Caco-2 (cell line): ENCODE results near the gene C3orf22. TPM values are rescaled to one million over a fixed set of nuclear protein-coding genes. Genes with fewer than 3 reads are reported as not detected.

Experiments used
- BruUV-seq: library from RNA; stranded (reverse); fragments of 400-500 nt; replicated peaks from 2 replicates; lab custom pipeline; 2021; lab: Mats Ljungman, UMichigan
- CTCF ChIA-PET: fragments of 300-600 bp; sonication (Branson Sonifier 250); formaldehyde crosslinking; loops from one replicate; lab custom pipeline; 2022; ENCODE audit warnings: antibody characterized with exemption; lab: Charles Lee
- POLR2A ChIA-PET: fragments of 300-600 bp; sonication (Branson Sonifier 250); formaldehyde crosslinking; loops from one replicate; lab custom pipeline; 2022; ENCODE audit warnings: antibody characterized with exemption; lab: Charles Lee
- DNase-seq, 2 experiments: peaks; one replicate each; pipeline versions ENCODE4 v3.0.0 to v3.0.0-alpha.2; 2020 to 2022
- H3K27me3 ChIP-seq: replicated peaks from 2 replicates; pipeline ENCODE4 v1.6.0; 2011; ENCODE audit warnings: low read length; ENCODE audit not compliant: control insufficient read depth, insufficient read depth
- H3K36me3 ChIP-seq: 2 replicates; pipeline ENCODE4 v1.5.1; 2011; ENCODE audit warnings: low read length; ENCODE audit not compliant: control insufficient read depth, insufficient read depth
- H3K4me1 ChIP-seq: fragments of 250-450 bp; sonication (Bioruptor Pico); 2 replicates; pipeline ENCODE4 v1.5.1; 2020; ENCODE audit warnings: mild to moderate bottlenecking
- H3K4me3 ChIP-seq: 2 replicates; pipeline ENCODE4 v1.5.1; 2011; ENCODE audit warnings: low read depth, mild to moderate bottlenecking, control low read depth, low read length
- H3K9me3 ChIP-seq: fragments of 250-450 bp; sonication (Bioruptor Pico); 2 replicates; pipeline ENCODE4 v1.5.1; 2020; ENCODE audit warnings: mild to moderate bottlenecking, moderate library complexity
- H3K27ac Mint-ChIP-seq: one replicate; pipeline ENCODE4 v1.8.0; 2022; ENCODE audit warnings: mixed read lengths; ENCODE audit not compliant: unreplicated experiment
- H3K27me3 Mint-ChIP-seq: one replicate; pipeline ENCODE4 v1.8.0; 2022; ENCODE audit warnings: mixed read lengths; ENCODE audit not compliant: insufficient read depth, unreplicated experiment
- H3K36me3 Mint-ChIP-seq: one replicate; pipeline ENCODE4 v1.8.0; 2022; ENCODE audit warnings: mild to moderate bottlenecking, mixed read lengths; ENCODE audit not compliant: insufficient read depth, unreplicated experiment
- H3K4me1 Mint-ChIP-seq: one replicate; pipeline ENCODE4 v1.8.0; 2022; ENCODE audit warnings: low read depth, mixed read lengths; ENCODE audit not compliant: unreplicated experiment
- H3K4me3 Mint-ChIP-seq: one replicate; pipeline ENCODE4 v1.8.0; 2022; ENCODE audit warnings: mild to moderate bottlenecking, moderate library complexity, mixed read lengths; ENCODE audit not compliant: unreplicated experiment
- H3K9me3 Mint-ChIP-seq: one replicate; pipeline ENCODE4 v1.8.0; 2022; ENCODE audit warnings: mixed read lengths; ENCODE audit not compliant: unreplicated experiment
- intact Hi-C: fragments of 100-400 bp; cut with micrococcal nuclease; formaldehyde crosslinking; loops from one replicate; pipeline ENCODE4 v1.10.0; 2022; ENCODE audit not compliant: unreplicated experiment
- total RNA-seq: library from RNA; stranded (reverse); gene quantifications from 2 replicates; pipeline ENCODE4 v1.2.3, GENCODE V29; 2022
- TF ChIP-seq, protein P1 (sequence below), 2 experiments: fragments of 200-600 bp in 1 of 2; IDR thresholded peaks; 1 replicate in 1 of 2; 2 replicates in 1 of 2; pipeline versions ENCODE4 v1.5.1 to v1.8.0; 2011 to 2022; ENCODE audit warnings: antibody characterized with exemption in 1 of 2, control low read depth in 1 of 2, inconsistent platforms in 1 of 2, low read depth in 1 of 2, low read length in 1 of 2, mild to moderate bottlenecking in 1 of 2, moderate library complexity in 1 of 2; ENCODE audit not compliant: insufficient read depth in 1 of 2, severe bottlenecking in 1 of 2, unreplicated experiment in 1 of 2

Gene C3orf22
- total RNA-seq, 1 experiment from 2014 or later, result not detected

DNA sequence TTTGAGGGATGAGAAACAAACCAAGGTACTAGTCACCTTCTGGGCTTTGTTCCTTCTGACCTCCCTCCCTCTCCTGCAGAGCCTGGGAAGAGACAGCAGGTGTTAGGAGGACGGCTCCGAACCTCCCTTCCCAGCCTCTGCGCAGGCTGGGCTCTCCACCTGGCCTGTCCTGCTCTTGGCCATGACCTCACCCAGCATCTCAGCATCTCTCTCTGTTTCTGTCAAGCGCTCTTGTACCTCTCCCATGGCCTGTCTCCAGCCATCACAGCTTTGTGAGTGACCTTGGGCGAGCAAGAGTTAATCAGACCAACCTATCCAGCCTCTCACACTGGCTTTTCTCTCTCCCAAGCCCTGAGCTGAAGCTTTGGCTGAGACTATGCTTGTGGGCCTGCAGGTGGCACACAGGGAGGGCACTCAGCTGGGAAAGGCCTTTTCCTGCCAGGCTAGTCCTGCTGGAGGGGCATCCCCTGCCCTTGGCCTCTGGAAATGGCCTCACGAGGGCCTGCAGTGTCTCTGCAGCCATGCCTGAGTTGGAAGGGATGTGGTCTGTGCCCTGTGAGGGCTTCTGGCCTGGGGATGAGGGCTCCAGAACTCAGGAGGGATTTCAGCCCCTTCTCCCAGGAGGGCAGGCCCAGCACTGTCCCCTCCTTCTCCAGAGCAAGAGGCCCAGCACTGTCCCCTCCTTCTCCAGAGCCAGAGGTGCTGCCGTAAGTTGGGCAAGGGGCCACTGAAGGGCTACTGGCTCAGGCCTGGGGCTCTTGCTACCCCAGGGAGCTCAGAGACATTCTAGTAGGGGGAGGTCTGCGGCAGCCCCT lies 32.7 kb downstream of the C3orf22 start:
- TF ChIP-seq, protein P1, sequence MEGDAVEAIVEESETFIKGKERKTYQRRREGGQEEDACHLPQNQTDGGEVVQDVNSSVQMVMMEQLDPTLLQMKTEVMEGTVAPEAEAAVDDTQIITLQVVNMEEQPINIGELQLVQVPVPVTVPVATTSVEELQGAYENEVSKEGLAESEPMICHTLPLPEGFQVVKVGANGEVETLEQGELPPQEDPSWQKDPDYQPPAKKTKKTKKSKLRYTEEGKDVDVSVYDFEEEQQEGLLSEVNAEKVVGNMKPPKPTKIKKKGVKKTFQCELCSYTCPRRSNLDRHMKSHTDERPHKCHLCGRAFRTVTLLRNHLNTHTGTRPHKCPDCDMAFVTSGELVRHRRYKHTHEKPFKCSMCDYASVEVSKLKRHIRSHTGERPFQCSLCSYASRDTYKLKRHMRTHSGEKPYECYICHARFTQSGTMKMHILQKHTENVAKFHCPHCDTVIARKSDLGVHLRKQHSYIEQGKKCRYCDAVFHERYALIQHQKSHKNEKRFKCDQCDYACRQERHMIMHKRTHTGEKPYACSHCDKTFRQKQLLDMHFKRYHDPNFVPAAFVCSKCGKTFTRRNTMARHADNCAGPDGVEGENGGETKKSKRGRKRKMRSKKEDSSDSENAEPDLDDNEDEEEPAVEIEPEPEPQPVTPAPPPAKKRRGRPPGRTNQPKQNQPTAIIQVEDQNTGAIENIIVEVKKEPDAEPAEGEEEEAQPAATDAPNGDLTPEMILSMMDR (IDR thresholded peaks at IDR 0.05; ENCODE audit: insufficient read depth in 1 of 2, low read depth in 1 of 2, low read length in 1 of 2, severe bottlenecking in 1 of 2, unreplicated experiment in 1 of 2), result no peak
- intact Hi-C loops, result loop anchor here (10.0 kb wide), 1 partner anchor 129 kb away; the partner anchor contains the start of gene TXNRD3
- no TSS peak for BruUV-seq
- Histone ChIP-seq H3K36me3 (peaks cover 4% of the 10 kb centered on the region), H3K27me3 (no peaks in the 10 kb centered on the region), H3K4me3 (no peak overlapping the region), H3K4me1 (peaks cover 50% of the 10 kb centered on the region), H3K9me3 (no peaks in the 10 kb centered on the region)
- H3K4me1 Mint-ChIP-seq, result peaks cover 29% of the 10 kb centered on the region
- H3K4me3 Mint-ChIP-seq, result peak overlapping the region; percentile 75
- no peaks in the 10 kb centered on the region for H3K27me3 Mint-ChIP-seq
- H3K36me3 Mint-ChIP-seq, result no peaks in the 10 kb centered on the region
- no peak for DNase-seq
- ChIA-PET POLR2A (no interaction called here), CTCF (no interaction called here)
- H3K9me3 Mint-ChIP-seq, result no peaks in the 10 kb centered on the region
- no peak overlapping the region for H3K27ac Mint-ChIP-seq

DNA sequence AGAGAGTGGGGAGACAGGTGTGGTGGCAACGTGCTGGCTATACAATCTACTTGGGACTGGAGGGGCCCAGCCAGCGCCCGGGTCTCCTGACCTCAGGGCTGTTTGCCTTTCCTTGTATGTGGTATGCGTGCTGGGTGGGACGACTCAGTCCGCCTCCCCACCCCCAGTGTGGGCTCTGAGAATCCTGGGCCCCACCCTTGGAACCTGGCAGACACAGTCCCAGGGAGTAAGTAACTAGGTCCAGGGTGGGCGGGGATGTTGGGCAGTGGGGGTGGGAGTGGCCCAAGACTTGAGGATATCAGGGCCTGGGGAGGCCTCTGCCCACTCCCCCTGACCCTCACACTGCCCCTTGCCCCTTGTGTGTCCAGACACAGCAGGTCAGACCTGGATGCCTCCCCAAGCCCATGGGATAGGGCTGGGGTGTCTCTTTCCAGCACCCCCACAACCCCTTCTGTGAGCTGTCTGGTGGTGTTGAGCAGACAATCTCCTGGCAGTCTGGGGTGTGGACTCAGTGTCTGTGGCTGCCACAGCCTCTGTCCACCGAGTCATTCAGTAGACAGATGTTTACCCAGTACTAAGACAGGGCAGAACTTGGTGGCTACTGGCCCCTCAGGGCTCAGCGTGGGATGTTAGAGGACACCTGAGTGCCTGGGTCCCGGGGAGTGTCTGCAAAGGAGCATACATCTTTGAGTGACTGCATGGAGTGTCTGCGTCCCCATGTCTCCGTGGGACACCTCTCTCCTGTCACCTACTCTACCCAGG lies 33.5 kb downstream of the C3orf22 start:
- peaks cover 50% of the 10 kb centered on the region for H3K4me1 ChIP-seq

More for the DNA sequence above, 33.5 kb downstream of the C3orf22 start:
- BruUV-seq, result no TSS peak
- no peaks in the 10 kb centered on the region for H3K9me3 Mint-ChIP-seq
- H3K27ac Mint-ChIP-seq, result no peak overlapping the region
- intact Hi-C loops, result loop anchor here (10.0 kb wide), 1 partner anchor 130 kb away; the partner anchor contains the start of gene TXNRD3
- peak overlapping the region; percentile 67 for H3K4me3 ChIP-seq
- DNase-seq, result peak in 1 of 2 experiments; percentile 41
- peaks cover 1% of the 10 kb centered on the region for H3K36me3 ChIP-seq
- H3K36me3 Mint-ChIP-seq, result no peaks in the 10 kb centered on the region
- TF ChIP-seq, protein P1 (IDR thresholded peaks at IDR 0.05; ENCODE audit: insufficient read depth in 1 of 2, low read depth in 1 of 2, low read length in 1 of 2, severe bottlenecking in 1 of 2, unreplicated experiment in 1 of 2), result no peak
- peaks cover 29% of the 10 kb centered on the region for H3K4me1 Mint-ChIP-seq
- ChIA-PET POLR2A (no interaction called here), CTCF (no interaction called here)
- H3K9me3 ChIP-seq, result no peaks in the 10 kb centered on the region
- H3K27me3 Mint-ChIP-seq, result no peaks in the 10 kb centered on the region
- peak overlapping the region; percentile 75 for H3K4me3 Mint-ChIP-seq
- H3K27me3 ChIP-seq, result no peaks in the 10 kb centered on the region
